Breast epithelium (tissue), 4 donors: Measurements from ENCODE around the gene MED22. TPM values are rescaled to one million over a fixed set of nuclear protein-coding genes. Genes with fewer than 3 reads are reported as not detected.

Experiments
- DNase-seq, 2 donors: peaks; one replicate each; pipeline ENCODE4 v3.0.0-alpha.2; 2019; ENCODE audit warnings: low spot score in 2 of 2
- H3K27ac ChIP-seq, 2 donors: fragments of 200-600 bp; sonication (generic) in 1 of 2; one replicate each; pipeline ENCODE4 v1.5.1; 2016 to 2019; ENCODE audit warnings: mild to moderate bottlenecking in 1 of 2
- H3K27me3 ChIP-seq, 2 donors: fragments of 200-600 bp; sonication (generic) in 1 of 2; one replicate each; pipeline versions ENCODE4 v1.5.1 to v1.6.0; 2017 to 2019; ENCODE audit warnings: control low read depth in 1 of 2, mild to moderate bottlenecking in 1 of 2
- H3K36me3 ChIP-seq: fragments of 200-600 bp; one replicate; pipeline ENCODE4 v1.5.1; 2019
- H3K4me1 ChIP-seq, 2 donors: fragments of 200-600 bp; sonication (generic); one replicate each; pipeline ENCODE4 v1.5.1; 2016 to 2019; ENCODE audit warnings: control low read depth in 1 of 2
- H3K4me3 ChIP-seq, 3 donors: fragments of 200-600 bp; sonication (generic); 1 replicate in 2 of 3; 2 replicates in 1 of 3; pipeline ENCODE4 v1.5.1; 2016 to 2019; ENCODE audit warnings: mild to moderate bottlenecking in 3 of 3, moderate library complexity in 2 of 3
- H3K9me3 ChIP-seq, 2 donors: fragments of 200-600 bp; sonication (generic) in 1 of 2; one replicate each; pipeline ENCODE4 v1.5.1; 2016 to 2019; ENCODE audit warnings: control low read depth in 1 of 2
- POLR2A ChIP-seq: fragments of 450-650 bp; IDR thresholded peaks from one replicate; pipeline ENCODE4 v1.6.1; 2016; ENCODE audit warnings: antibody characterized with exemption, mild to moderate bottlenecking, moderate library complexity
- POLR2AphosphoS5 ChIP-seq, 3 donors: sonication (generic); formaldehyde crosslinking; IDR thresholded peaks; one replicate each; pipeline ENCODE4 v1.6.1; 2017; ENCODE audit warnings: antibody characterized with exemption in 3 of 3
- intact Hi-C: fragments of 100-400 bp; cut with DNase I; formaldehyde crosslinking; loops from one replicate; pipeline ENCODE4 v1.15.1; 2023; ENCODE audit warnings: low total_unique reads
- total RNA-seq, 3 donors: library from RNA; depleted of rRNA; stranded (reverse); fragments of >200 nt; gene quantifications; one replicate each; pipeline ENCODE4 v1.1.0, GENCODE V29; 2016
- TF ChIP-seq, protein P1 (sequence below), 3 donors: fragments of 450-650 bp; IDR thresholded peaks; one replicate each; pipeline ENCODE4 v1.5.1; 2016 to 2017; ENCODE audit warnings: antibody characterized with exemption in 3 of 3, mild to moderate bottlenecking in 3 of 3, moderate library complexity in 3 of 3

The MED22 gene
- total RNA-seq, 3 donors from 2014 or later = 19.2 to 32.2 (median 31.1) TPM

DNA sequence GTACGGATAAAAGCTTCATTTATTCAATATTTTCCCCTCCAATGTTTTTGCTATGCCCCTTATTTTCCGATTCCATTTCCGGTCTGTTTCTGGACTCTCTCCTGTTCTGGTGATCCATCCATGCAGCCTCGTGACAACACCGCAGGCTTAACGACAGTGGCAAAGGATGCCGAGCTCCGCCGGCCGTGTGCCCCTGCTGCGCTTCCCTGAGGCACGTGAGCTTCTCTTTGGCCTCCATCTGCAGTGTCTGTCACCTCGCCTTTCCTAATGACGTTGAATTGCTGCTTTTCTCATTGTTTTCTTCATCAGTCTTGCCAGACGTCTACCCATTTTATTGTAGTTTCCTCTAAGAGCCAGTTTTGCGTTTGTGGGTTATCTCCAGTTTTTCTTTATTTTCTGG lies 40.6 kb downstream of the MED22 start:
- H3K4me3 ChIP-seq = no peak overlapping the region
- DNase-seq = no peak
- H3K9me3 ChIP-seq = no peaks in the 10 kb centered on the region
- no peaks in the 10 kb centered on the region for H3K4me1 ChIP-seq
- peaks cover 0 to 15% of the 10 kb centered on the region in 2 donors for H3K27me3 ChIP-seq
- no peaks in the 10 kb centered on the region for H3K36me3 ChIP-seq
- TF ChIP-seq, protein P1, sequence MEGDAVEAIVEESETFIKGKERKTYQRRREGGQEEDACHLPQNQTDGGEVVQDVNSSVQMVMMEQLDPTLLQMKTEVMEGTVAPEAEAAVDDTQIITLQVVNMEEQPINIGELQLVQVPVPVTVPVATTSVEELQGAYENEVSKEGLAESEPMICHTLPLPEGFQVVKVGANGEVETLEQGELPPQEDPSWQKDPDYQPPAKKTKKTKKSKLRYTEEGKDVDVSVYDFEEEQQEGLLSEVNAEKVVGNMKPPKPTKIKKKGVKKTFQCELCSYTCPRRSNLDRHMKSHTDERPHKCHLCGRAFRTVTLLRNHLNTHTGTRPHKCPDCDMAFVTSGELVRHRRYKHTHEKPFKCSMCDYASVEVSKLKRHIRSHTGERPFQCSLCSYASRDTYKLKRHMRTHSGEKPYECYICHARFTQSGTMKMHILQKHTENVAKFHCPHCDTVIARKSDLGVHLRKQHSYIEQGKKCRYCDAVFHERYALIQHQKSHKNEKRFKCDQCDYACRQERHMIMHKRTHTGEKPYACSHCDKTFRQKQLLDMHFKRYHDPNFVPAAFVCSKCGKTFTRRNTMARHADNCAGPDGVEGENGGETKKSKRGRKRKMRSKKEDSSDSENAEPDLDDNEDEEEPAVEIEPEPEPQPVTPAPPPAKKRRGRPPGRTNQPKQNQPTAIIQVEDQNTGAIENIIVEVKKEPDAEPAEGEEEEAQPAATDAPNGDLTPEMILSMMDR (IDR thresholded peaks at IDR 0.05) = no peak
- intact Hi-C loops = no loop called here
- H3K27ac ChIP-seq = no peak overlapping the region

DNA sequence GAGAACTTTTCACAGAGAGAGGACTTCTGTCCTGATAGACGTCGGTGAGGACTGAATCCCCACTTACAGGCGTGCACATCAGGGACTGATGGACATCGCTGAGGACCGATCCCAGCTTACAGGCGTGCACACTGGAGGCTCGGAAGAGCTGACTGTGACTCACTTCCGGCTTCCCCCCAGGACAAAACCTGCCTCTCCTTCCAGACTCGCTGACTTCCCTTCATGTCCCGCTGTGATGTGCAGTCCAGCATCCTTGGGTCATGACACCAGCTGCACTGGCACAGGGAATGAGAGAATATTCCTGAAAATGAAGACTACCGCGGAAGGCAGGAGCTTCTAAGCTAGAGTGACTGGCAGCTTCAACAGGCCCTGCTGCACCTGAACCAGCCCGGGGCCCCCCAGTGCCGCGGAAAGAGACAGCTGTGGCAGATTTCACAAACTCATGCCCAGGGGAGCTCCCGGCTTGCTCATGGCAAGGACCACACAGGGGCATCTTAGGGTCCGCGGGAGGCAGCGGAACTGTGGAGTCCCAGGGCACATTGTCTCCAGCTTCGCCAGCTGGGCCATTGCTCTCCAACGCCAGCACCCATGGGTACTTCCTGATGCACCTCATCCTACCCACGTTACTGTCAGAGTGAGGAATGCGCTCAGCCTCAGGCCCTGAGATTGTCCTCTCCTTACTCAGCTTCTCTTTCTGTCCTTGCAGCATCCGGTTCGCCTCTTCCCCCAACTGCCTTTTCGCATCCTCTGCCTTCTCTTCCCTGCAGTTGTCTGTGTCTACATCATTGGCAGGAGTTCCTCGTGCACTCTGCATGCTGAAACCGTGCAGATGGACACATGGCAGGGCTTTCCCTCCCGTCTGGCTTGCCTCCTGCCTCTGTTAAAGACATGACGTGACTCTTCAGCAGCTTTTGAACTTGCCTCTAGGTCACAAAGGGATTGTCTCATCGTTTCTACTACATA lies 41.4 kb downstream of the MED22 start:
- Histone ChIP-seq H3K4me3 (no peak overlapping the region), H3K9me3 (no peaks in the 10 kb centered on the region), H3K27me3 (peaks cover 0 to 15% of the 10 kb centered on the region in 2 donors), H3K36me3 (no peaks in the 10 kb centered on the region), H3K4me1 (no peaks in the 10 kb centered on the region), H3K27ac (no peak overlapping the region)
- DNase-seq = no peak
- TF ChIP-seq, protein P1 (IDR thresholded peaks at IDR 0.05) = no peak
- no peak for TF ChIP-seq POLR2AphosphoS5 (IDR thresholded peaks at IDR 0.05)
- TF ChIP-seq POLR2A = no peak
- intact Hi-C loops = no loop called here

DNA sequence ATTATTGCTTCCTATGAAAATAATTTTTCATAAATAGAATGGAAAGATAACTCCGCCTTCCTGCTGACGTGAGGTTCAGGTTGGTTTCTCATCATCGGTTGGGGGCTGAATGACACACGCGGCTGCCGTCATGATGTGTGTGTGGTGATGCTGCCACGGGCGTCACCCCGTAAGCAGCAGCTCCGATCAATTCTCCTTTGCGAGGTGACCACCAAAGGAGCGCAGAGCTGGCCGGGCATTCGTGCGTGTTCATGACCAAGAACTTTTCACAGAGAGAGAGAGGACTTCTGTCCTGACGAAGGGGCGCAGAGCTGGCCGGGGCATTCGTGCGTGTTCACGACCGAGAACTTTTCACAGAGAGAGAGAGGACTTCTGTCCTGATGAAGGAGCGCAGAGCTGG lies 42.2 kb downstream of the MED22 start:
- no peak for DNase-seq
- H3K4me1 ChIP-seq = no peaks in the 10 kb centered on the region
- H3K9me3 ChIP-seq = no peaks in the 10 kb centered on the region
- no peak for TF ChIP-seq POLR2A
- TF ChIP-seq, protein P1 (IDR thresholded peaks at IDR 0.05) = no peak
- TF ChIP-seq POLR2AphosphoS5 (IDR thresholded peaks at IDR 0.05) = no peak
- H3K4me3 ChIP-seq = no peak overlapping the region
- no peak overlapping the region for H3K27ac ChIP-seq
- no peaks in the 10 kb centered on the region for H3K36me3 ChIP-seq
- intact Hi-C loops = no loop called here
- peaks cover 0 to 15% of the 10 kb centered on the region in 2 donors for H3K27me3 ChIP-seq

DNA sequence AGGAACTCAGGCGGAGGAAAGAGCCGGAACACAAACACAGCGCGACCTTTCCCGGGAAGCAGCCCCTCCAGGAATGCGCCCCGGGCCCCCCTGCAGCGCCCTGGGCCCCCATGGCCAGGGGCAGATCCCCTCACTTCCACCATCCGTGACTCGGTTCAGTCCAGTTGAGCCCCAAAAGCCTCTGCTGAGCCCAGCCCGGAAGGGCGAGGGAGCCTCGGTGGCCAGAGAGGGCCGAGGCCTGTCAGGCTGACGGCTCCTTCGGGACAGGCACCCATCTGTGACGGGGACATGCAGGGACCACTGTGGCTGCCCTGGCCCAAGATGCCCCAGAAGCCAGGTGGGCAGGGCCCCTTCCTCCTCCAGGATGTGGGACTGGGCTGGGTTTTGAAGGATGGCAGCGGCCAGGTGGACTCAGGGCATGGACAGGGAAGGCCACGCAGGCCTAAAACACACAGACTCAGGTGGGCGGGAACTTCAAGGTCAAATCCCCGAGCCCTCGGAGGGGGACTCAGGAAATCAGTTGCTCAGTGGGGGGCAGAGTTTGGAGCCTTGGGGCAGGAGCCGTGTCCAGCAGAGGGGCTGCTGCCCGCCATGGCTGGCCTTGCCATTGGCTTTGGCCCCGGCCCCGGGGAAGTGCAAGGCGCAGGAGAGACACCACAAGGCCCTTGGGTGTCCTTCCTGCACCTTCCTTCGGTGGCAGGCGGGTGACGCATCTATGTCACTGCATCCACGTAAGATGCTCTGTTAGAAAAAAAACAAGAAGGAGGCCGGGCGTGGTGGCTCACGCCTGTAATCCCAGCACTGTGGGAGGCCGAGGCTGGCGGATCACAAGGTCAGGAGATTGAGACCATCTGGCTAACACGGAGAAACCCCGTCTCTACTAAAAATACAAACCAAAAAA lies 43.2 kb downstream of the MED22 start:
- no peak overlapping the region for H3K4me3 ChIP-seq
- H3K27ac ChIP-seq = no peak overlapping the region
- peaks cover 0 to 18% of the 10 kb centered on the region in 2 donors for H3K27me3 ChIP-seq
- intact Hi-C loops = no loop called here
- H3K4me1 ChIP-seq = no peaks in the 10 kb centered on the region
- TF ChIP-seq POLR2A (no peak), POLR2AphosphoS5 (IDR thresholded peaks at IDR 0.05) (no peak)
- TF ChIP-seq, protein P1 (IDR thresholded peaks at IDR 0.05) = no peak
- H3K36me3 ChIP-seq = no peaks in the 10 kb centered on the region
- peak in 1 of 2 donors; percentile 5 for DNase-seq
- H3K9me3 ChIP-seq = no peaks in the 10 kb centered on the region

DNA sequence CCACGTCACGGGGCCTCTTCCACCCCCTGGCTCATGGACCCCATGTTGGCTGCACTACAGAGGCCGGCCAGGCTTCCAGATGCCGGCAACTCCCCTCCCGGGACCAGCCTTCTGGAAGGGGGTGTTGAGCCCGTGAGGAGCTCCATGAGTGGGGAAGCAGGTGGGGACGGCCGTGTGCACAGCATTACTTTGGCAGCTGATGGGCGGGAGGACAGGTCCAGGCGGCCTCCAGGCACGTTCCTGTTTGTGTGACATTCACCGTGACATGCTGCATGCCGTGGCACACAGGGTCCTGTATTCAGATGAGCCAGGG lies 43.8 kb downstream of the MED22 start:
- intact Hi-C loops = no loop called here

More for the DNA sequence above, 43.8 kb downstream of the MED22 start:
- H3K4me1 ChIP-seq = no peaks in the 10 kb centered on the region
- DNase-seq = peak in 1 of 2 donors; percentile 3
- TF ChIP-seq, protein P1 (IDR thresholded peaks at IDR 0.05) = no peak
- TF ChIP-seq POLR2AphosphoS5 (IDR thresholded peaks at IDR 0.05) (no peak), POLR2A (no peak)
- peaks cover 0 to 21% of the 10 kb centered on the region in 2 donors for H3K27me3 ChIP-seq
- no peaks in the 10 kb centered on the region for H3K9me3 ChIP-seq
- no peaks in the 10 kb centered on the region for H3K36me3 ChIP-seq
- H3K27ac ChIP-seq = no peak overlapping the region
- H3K4me3 ChIP-seq = no peak overlapping the region
